H9 (cell line): ENCODE results near the gene BBS2. TPM values are rescaled to one million over a fixed set of nuclear protein-coding genes. Genes with fewer than 3 reads are reported as not detected.

Experiments used
- DNase-seq: peaks from one replicate; pipeline ENCODE4 v3.0.0-alpha.2; 2017
- H2AFZ ChIP-seq: one replicate; pipeline ENCODE4 v1.6.1; 2013; ENCODE audit warnings: mild to moderate bottlenecking, low read length, control low read depth, moderate library complexity
- H2AK5ac ChIP-seq: 2 replicates; pipeline ENCODE4 v1.6.1; 2013; ENCODE audit warnings: low read length, control low read depth, mixed read lengths; ENCODE audit not compliant: insufficient read length
- H2BK120ac ChIP-seq: one replicate; pipeline ENCODE4 v1.6.1; 2013; ENCODE audit warnings: low read depth, mild to moderate bottlenecking, low read length, control low read depth, inconsistent platforms; ENCODE audit not compliant: poor library complexity, severe bottlenecking
- H2BK12ac ChIP-seq: 2 replicates; pipeline ENCODE4 v1.6.1; 2013; ENCODE audit warnings: low read length, control low read depth, mixed read lengths, low read depth; ENCODE audit not compliant: insufficient read length
- H2BK15ac ChIP-seq: 2 replicates; pipeline ENCODE4 v1.6.1; 2013; ENCODE audit warnings: low read depth, low read length, control low read depth
- H2BK20ac ChIP-seq: one replicate; pipeline ENCODE4 v1.6.1; 2013; ENCODE audit warnings: low read depth, mild to moderate bottlenecking, low read length, control low read depth, inconsistent platforms; ENCODE audit not compliant: poor library complexity, severe bottlenecking
- H2BK5ac ChIP-seq: 2 replicates; pipeline ENCODE4 v1.6.1; 2013; ENCODE audit warnings: low read length, control low read depth, mixed read lengths; ENCODE audit not compliant: insufficient read length
- H3K14ac ChIP-seq: 2 replicates; pipeline ENCODE4 v1.6.1; 2013; ENCODE audit warnings: low read length, control low read depth; ENCODE audit not compliant: insufficient read depth
- H3K18ac ChIP-seq: 2 replicates; pipeline ENCODE4 v1.6.1; 2013; ENCODE audit warnings: low read depth, mild to moderate bottlenecking, mixed read lengths, low read length, control low read depth; ENCODE audit not compliant: insufficient read length
- H3K23ac ChIP-seq: 2 replicates; pipeline ENCODE4 v1.6.1; 2013; ENCODE audit warnings: low read length, control low read depth, mixed read lengths, low read depth; ENCODE audit not compliant: insufficient read length
- H3K23me2 ChIP-seq: 2 replicates; pipeline ENCODE4 v1.6.1; 2013; ENCODE audit warnings: low read depth, mild to moderate bottlenecking, mixed read lengths, low read length, control low read depth; ENCODE audit not compliant: insufficient read length, poor library complexity, severe bottlenecking
- H3K27ac ChIP-seq: 2 replicates; pipeline ENCODE4 v1.5.1; 2013; ENCODE audit warnings: low read length, control low read depth, mixed read lengths, low read depth; ENCODE audit not compliant: insufficient read length
- H3K27me3 ChIP-seq: 2 replicates; pipeline ENCODE4 v1.6.1; 2013; ENCODE audit warnings: low read length, control low read depth, inconsistent platforms; ENCODE audit not compliant: insufficient read depth
- H3K4ac ChIP-seq: 2 replicates; pipeline ENCODE4 v1.6.1; 2013; ENCODE audit warnings: low read depth, mild to moderate bottlenecking, control low read depth, inconsistent platforms, low read length, moderate library complexity
- H3K4me1 ChIP-seq: 2 replicates; pipeline ENCODE4 v1.6.1; 2013; ENCODE audit warnings: low read length, control low read depth, inconsistent platforms; ENCODE audit not compliant: insufficient read depth
- H3K4me2 ChIP-seq: 2 replicates; pipeline ENCODE4 v1.6.1; 2013; ENCODE audit warnings: low read length, control low read depth, mixed read lengths; ENCODE audit not compliant: insufficient read length, insufficient read depth
- H3K56ac ChIP-seq: 2 replicates; pipeline ENCODE4 v1.6.1; 2013; ENCODE audit warnings: low read depth, mild to moderate bottlenecking, mixed read lengths, low read length, control low read depth; ENCODE audit not compliant: insufficient read length
- H3K79me1 ChIP-seq: 2 replicates; pipeline ENCODE4 v1.6.1; 2013; ENCODE audit warnings: low read depth, mild to moderate bottlenecking, moderate library complexity, low read length, control low read depth, inconsistent platforms; ENCODE audit not compliant: insufficient read depth, poor library complexity, severe bottlenecking
- H3K79me2 ChIP-seq: 2 replicates; pipeline ENCODE4 v1.6.1; 2013; ENCODE audit warnings: low read length, control low read depth, inconsistent platforms; ENCODE audit not compliant: insufficient read depth
- H3K9ac ChIP-seq: 2 replicates; pipeline ENCODE4 v1.6.1; 2013; ENCODE audit warnings: low read length, control low read depth, mixed read lengths; ENCODE audit not compliant: insufficient read length; ENCODE audit errors: extremely low read depth
- H3K9me3 ChIP-seq: one replicate; pipeline ENCODE4 v1.6.1; 2013; ENCODE audit warnings: low read depth, low read length, inconsistent platforms; ENCODE audit not compliant: control insufficient read depth
- H3T11ph ChIP-seq: one replicate; pipeline ENCODE4 v1.6.1; 2013; ENCODE audit warnings: mild to moderate bottlenecking, low read length, control low read depth, inconsistent platforms
- H4K20me1 ChIP-seq: one replicate; pipeline ENCODE4 v1.6.1; 2013; ENCODE audit not compliant: control insufficient read depth, insufficient read length, insufficient read depth
- H4K5ac ChIP-seq: 2 replicates; pipeline ENCODE4 v1.6.1; 2013; ENCODE audit warnings: low read depth, mild to moderate bottlenecking, mixed read lengths, low read length, control low read depth; ENCODE audit not compliant: insufficient read length
- H4K8ac ChIP-seq: replicated peaks from 2 replicates; pipeline ENCODE4 v1.6.1; 2013; ENCODE audit warnings: low read length, control low read depth, mixed read lengths, low read depth; ENCODE audit not compliant: insufficient read length
- H4K91ac ChIP-seq: 2 replicates; pipeline ENCODE4 v1.6.1; 2013; ENCODE audit warnings: low read depth, mild to moderate bottlenecking, moderate library complexity, mixed read lengths, low read length, control low read depth; ENCODE audit not compliant: insufficient read length
- H3K27ac Mint-ChIP-seq, 3 experiments: 2 replicates in 2 of 3; 3 replicates in 1 of 3; pipeline ENCODE4 v1.8.0; 2020 to 2021; ENCODE audit warnings: mixed read lengths in 3 of 3, mild to moderate bottlenecking in 1 of 3, moderate library complexity in 1 of 3
- H3K27me3 Mint-ChIP-seq: 2 replicates; pipeline ENCODE4 v1.8.0; 2021; ENCODE audit warnings: low read depth, mild to moderate bottlenecking, moderate library complexity, mixed read lengths
- H3K36me3 Mint-ChIP-seq, 3 experiments: 2 replicates in 2 of 3; 3 replicates in 1 of 3; pipeline ENCODE4 v1.8.0; 2020 to 2021; ENCODE audit warnings: low read depth in 3 of 3, mixed read lengths in 3 of 3; ENCODE audit not compliant: insufficient read depth in 1 of 3
- H3K4me1 Mint-ChIP-seq, 2 experiments: 2 replicates each; pipeline ENCODE4 v1.8.0; 2020; ENCODE audit warnings: mixed read lengths in 2 of 2
- H3K4me3 Mint-ChIP-seq, 2 experiments: 2 replicates in 1 of 2; 3 replicates in 1 of 2; pipeline ENCODE4 v1.8.0; 2020 to 2021; ENCODE audit warnings: mild to moderate bottlenecking in 2 of 2, mixed read lengths in 2 of 2, moderate library complexity in 1 of 2
- H3K9me3 Mint-ChIP-seq, 2 experiments: 2 replicates in 1 of 2; 3 replicates in 1 of 2; pipeline ENCODE4 v1.8.0; 2020; ENCODE audit warnings: mild to moderate bottlenecking in 2 of 2, mixed read lengths in 2 of 2, moderate library complexity in 1 of 2
- WGBS: extraction: QIAGEN DNeasy Blood & Tissue Kit; methylation state at CpG from one replicate; pipeline ENCODE4 v1.1.7; 2013; ENCODE audit warnings: missing lambda C conversion rate, low lambda C conversion rate, mixed read lengths; ENCODE audit not compliant: insufficient read length; ENCODE audit errors: extremely low coverage; 5-methylcytosine and 5-hydroxymethylcytosine counted together
- total RNA-seq: library from RNA; stranded (reverse); gene quantifications from 2 replicates; pipeline ENCODE4 v1.2.1, GENCODE V29; 2021
- TF ChIP-seq, protein P1 (sequence below): fragments of 200-600 bp; sonication (generic); conservative IDR thresholded peaks from 3 replicates; pipeline ENCODE4 v1.8.0; 2021; ENCODE audit warnings: antibody characterized with exemption, mild to moderate bottlenecking

BBS2 gene
- total RNA-seq, 1 experiment from 2014 or later = 13.1 TPM

DNA sequence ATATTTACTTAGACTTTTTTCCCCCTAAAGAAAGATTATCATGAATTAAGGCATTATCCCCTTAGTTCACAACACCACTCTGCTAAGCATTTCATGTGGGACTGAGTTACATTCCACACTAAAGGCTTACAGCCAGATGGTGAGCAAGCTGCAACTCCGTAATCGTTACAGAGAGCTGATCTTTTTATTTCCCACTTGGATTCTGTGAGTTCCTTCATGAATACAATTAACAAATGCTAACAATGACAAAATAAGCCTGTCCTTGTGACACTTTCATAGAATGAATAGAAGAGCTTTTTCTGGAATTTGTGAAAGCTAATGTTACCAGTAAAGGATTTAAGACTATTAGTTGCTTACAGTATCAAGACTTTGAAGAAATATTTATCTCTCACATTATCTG, 59.7 kb downstream of the BBS2 start:
- H3K56ac ChIP-seq = no peak overlapping the region
- H3K4me1 ChIP-seq = no peaks in the 10 kb centered on the region
- WGBS = no CpG with 5 or more reads among the region's 2 CpGs
- no peak overlapping the region for H4K8ac ChIP-seq
- H4K5ac ChIP-seq = no peak overlapping the region
- no peak overlapping the region for H2BK12ac ChIP-seq
- no peak overlapping the region for H3K23ac ChIP-seq
- Mint-ChIP-seq H3K27ac (no peak overlapping the region), H3K27me3 (no peaks in the 10 kb centered on the region), H3K4me3 (no peak overlapping the region), H3K36me3 (peaks cover 25 to 78% (median 75%) of the 10 kb centered on the region in 3 experiments; a peak in 6 of 7 replicates), H3K9me3 (no peaks in the 10 kb centered on the region), H3K4me1 (no peaks in the 10 kb centered on the region)
- H2AFZ ChIP-seq = no peak overlapping the region
- no peak overlapping the region for H4K91ac ChIP-seq
- no peak overlapping the region for H2BK120ac ChIP-seq
- no peak overlapping the region for H3K9ac ChIP-seq
- H3K18ac ChIP-seq = no peak overlapping the region
- H3K9me3 ChIP-seq = no peaks in the 10 kb centered on the region
- no peaks in the 10 kb centered on the region for H3K27me3 ChIP-seq
- no peaks in the 10 kb centered on the region for H4K20me1 ChIP-seq
- TF ChIP-seq, protein P1, sequence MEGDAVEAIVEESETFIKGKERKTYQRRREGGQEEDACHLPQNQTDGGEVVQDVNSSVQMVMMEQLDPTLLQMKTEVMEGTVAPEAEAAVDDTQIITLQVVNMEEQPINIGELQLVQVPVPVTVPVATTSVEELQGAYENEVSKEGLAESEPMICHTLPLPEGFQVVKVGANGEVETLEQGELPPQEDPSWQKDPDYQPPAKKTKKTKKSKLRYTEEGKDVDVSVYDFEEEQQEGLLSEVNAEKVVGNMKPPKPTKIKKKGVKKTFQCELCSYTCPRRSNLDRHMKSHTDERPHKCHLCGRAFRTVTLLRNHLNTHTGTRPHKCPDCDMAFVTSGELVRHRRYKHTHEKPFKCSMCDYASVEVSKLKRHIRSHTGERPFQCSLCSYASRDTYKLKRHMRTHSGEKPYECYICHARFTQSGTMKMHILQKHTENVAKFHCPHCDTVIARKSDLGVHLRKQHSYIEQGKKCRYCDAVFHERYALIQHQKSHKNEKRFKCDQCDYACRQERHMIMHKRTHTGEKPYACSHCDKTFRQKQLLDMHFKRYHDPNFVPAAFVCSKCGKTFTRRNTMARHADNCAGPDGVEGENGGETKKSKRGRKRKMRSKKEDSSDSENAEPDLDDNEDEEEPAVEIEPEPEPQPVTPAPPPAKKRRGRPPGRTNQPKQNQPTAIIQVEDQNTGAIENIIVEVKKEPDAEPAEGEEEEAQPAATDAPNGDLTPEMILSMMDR = no peak
- no peak for DNase-seq
- H3K14ac ChIP-seq = no peak overlapping the region
- H3K79me2 ChIP-seq = no peaks in the 10 kb centered on the region
- no peaks in the 10 kb centered on the region for H3K79me1 ChIP-seq
- no peak overlapping the region for H3K27ac ChIP-seq
- H3K4ac ChIP-seq = no peak overlapping the region
- no peaks in the 10 kb centered on the region for H3K23me2 ChIP-seq
- no peak overlapping the region for H2BK20ac ChIP-seq
- no peak overlapping the region for H2BK15ac ChIP-seq
- H3T11ph ChIP-seq = no peak overlapping the region
- H2BK5ac ChIP-seq = no peak overlapping the region
- H2AK5ac ChIP-seq = no peak overlapping the region
- H3K4me2 ChIP-seq = no peak overlapping the region
